Esophagus muscularis mucosa (tissue), 3 donors: ENCODE measurements around the gene RNF167.

ENCODE experiments used
- CTCF ChIP-seq, 3 experiments: fragments of 200-600 bp in 2 of 3; fragments of 450-650 bp in 1 of 3; sonication (generic) in 2 of 3; IDR thresholded peaks; one replicate each; pipeline ENCODE4 v1.5.1; 2017 to 2019; ENCODE audit warnings: antibody characterized with exemption in 3 of 3, mild to moderate bottlenecking in 2 of 3, moderate library complexity in 1 of 3
- POLR2AphosphoS5 ChIP-seq, 2 donors: sonication (generic); formaldehyde crosslinking; IDR thresholded peaks; one replicate each; pipeline ENCODE4 v1.6.1; 2017; ENCODE audit warnings: antibody characterized with exemption in 2 of 2

GRCh38 chr17:4893721-4894560, 46.1 kb upstream of the RNF167 start:
- TF ChIP-seq CTCF (IDR thresholded peaks at IDR 0.05), result no peak
- TF ChIP-seq POLR2AphosphoS5 (IDR thresholded peaks at IDR 0.05), result no peak
